Psoas muscle (tissue), 8 donors: ENCODE measurements around the gene C11orf21. TPM values are rescaled to one million over a fixed set of nuclear protein-coding genes. Genes with fewer than 3 reads are reported as not detected.
A peak's percentile ranks its signal among the peaks of the same experiment; 100 is the strongest.

Experiments used
- ATAC-seq, 4 donors: fragments of 200-7000 bp; cut with Tn5 transposase; one replicate each; pipeline ENCODE4 v1.9.1; 2020; ENCODE audit warnings: moderate library complexity in 3 of 4, mild to moderate bottlenecking in 2 of 4
- DNase-seq, 2 donors: peaks; one replicate each; pipeline ENCODE4 v3.0.0-alpha.2; 2020
- H3K27ac ChIP-seq: fragments of 200-600 bp; one replicate; pipeline ENCODE4 v1.8.0; 2022
- H3K27me3 ChIP-seq, 3 donors: fragments of 200-600 bp in 1 of 3; one replicate each; pipeline versions ENCODE4 v1.6.1 to v1.8.0; 2013 to 2022; ENCODE audit warnings: low read length in 2 of 3, mild to moderate bottlenecking in 2 of 3, moderate library complexity in 1 of 3; ENCODE audit not compliant: insufficient read depth in 3 of 3
- H3K36me3 ChIP-seq, 2 donors: fragments of 200-600 bp in 1 of 2; one replicate each; pipeline versions ENCODE4 v1.6.1 to v1.8.0; 2013 to 2022; ENCODE audit warnings: low read depth in 1 of 2, mild to moderate bottlenecking in 1 of 2, moderate library complexity in 1 of 2; ENCODE audit not compliant: insufficient read depth in 1 of 2
- H3K4me1 ChIP-seq: fragments of 200-600 bp; one replicate; pipeline ENCODE4 v1.8.0; 2022
- H3K4me3 ChIP-seq: fragments of 200-600 bp; one replicate; pipeline ENCODE4 v1.8.0; 2022; ENCODE audit warnings: mild to moderate bottlenecking
- H3K9me3 ChIP-seq: fragments of 200-600 bp; one replicate; pipeline ENCODE4 v1.8.0; 2022
- CTCF ChIP-seq: fragments of 200-600 bp; IDR thresholded peaks from one replicate; pipeline ENCODE4 v1.8.0; 2022; ENCODE audit warnings: antibody characterized with exemption
- WGBS, 3 donors: extraction: QIAGEN DNeasy Blood & Tissue Kit; methylation state at CpG; one replicate each; pipeline versions ENCODE4 v1.1.6 to v1.1.7; 2013; 5-methylcytosine and 5-hydroxymethylcytosine counted together
- intact Hi-C, 2 donors: fragments of 100-400 bp; cut with DNase I; formaldehyde crosslinking; loops; one replicate each; pipeline versions ENCODE4 v1.11.0 to v1.14.2; 2022
- polyA plus RNA-seq, 3 donors: library from polyadenylated mRNA; stranded (reverse); fragments of 200-250 nt; gene quantifications; one replicate each; pipeline ENCODE4 v1.2.3, GENCODE V29; 2013
- total RNA-seq, 4 donors: library from RNA; stranded (reverse); fragmentation: NEBNext Ultra II Directional in 2 of 4; extraction: Animal tissue kit (Norgen Biotek cat#: 25700) in 2 of 4; gene quantifications; one replicate each; pipeline versions ENCODE4 v1.2.1 to v1.2.4, GENCODE V29; 2021 to 2023
- donor health status: healthy with polysubstance abuse.
- donor health status: DM: no; HTN: no; CAD: no; lungs with moderate emphysema.
- donor health status: Bipolar disorder and iron deficiency.
- donor health status: healthy.
- donor health status: DM: yes; HTN: yes; CAD: no.
- donor health status: DM: no; HTN: no; CAD: no.
- donor health status: DM: no; HTN: no; CAD: no.
- donor health status: DM: yes; HTN: yes; CAD: no.

C11orf21 gene
- total and polyA plus RNA-seq, 7 donors, result 0.04 to 0.40 (median 0.20) TPM; not detected in 1

- no peak for TF ChIP-seq CTCF
- intact Hi-C loops, result no loop called here
- Histone ChIP-seq H3K4me1 (no peaks in the 10 kb centered on the region), H3K36me3 (no peaks in the 10 kb centered on the region), H3K27me3 (peaks cover 0 to 27% (median 1%) of the 10 kb centered on the region in 3 donors), H3K27ac (no peak overlapping the region), H3K9me3 (no peaks in the 10 kb centered on the region), H3K4me3 (no peak overlapping the region)
- DNase-seq, result no peak
- WGBS, 3 donors, result 76 to 80% (median 79%) methylated on average over 8 of the region's 8 CpGs
- no peak for ATAC-seq
Measured at GRCh38 chr11:2294926-2295290, 6.8 kb downstream of the C11orf21 start.

- intact Hi-C loops, result no loop called here
- Histone ChIP-seq H3K27ac (no peak overlapping the region), H3K4me3 (no peak overlapping the region), H3K27me3 (peaks cover 0 to 34% (median 6%) of the 10 kb centered on the region in 3 donors), H3K4me1 (no peaks in the 10 kb centered on the region), H3K9me3 (no peaks in the 10 kb centered on the region), H3K36me3 (no peaks in the 10 kb centered on the region)
- DNase-seq (peak in 1 of 2 donors; percentile 37), ATAC-seq (no peak)
- 76 to 77% (median 77%) methylated on average over 27 of the region's 27 CpGs for WGBS, 3 donors
- no peak for TF ChIP-seq CTCF
Measured at GRCh38 chr11:2293984-2294925, 7.5 kb downstream of the C11orf21 start.

- H3K4me1 ChIP-seq, result no peaks in the 10 kb centered on the region
- intact Hi-C loops, result no loop called here
- H3K9me3 ChIP-seq, result no peaks in the 10 kb centered on the region
- H3K36me3 ChIP-seq, result no peaks in the 10 kb centered on the region
- DNase-seq (peak in 1 of 2 donors; percentile 36), ATAC-seq (no peak)
- no peak for TF ChIP-seq CTCF
- H3K4me3 ChIP-seq, result no peak overlapping the region
- WGBS, 3 donors, result 79 to 82% (median 80%) methylated on average over 20 of the region's 20 CpGs
- no peak overlapping the region for H3K27ac ChIP-seq
- H3K27me3 ChIP-seq, result peaks cover 0 to 39% (median 7%) of the 10 kb centered on the region in 3 donors
Measured at GRCh38 chr11:2293531-2293971, 8.2 kb downstream of the C11orf21 start.

- Histone ChIP-seq H3K36me3 (no peaks in the 10 kb centered on the region), H3K27ac (no peak overlapping the region), H3K9me3 (no peaks in the 10 kb centered on the region), H3K4me1 (no peaks in the 10 kb centered on the region), H3K4me3 (no peak overlapping the region), H3K27me3 (peaks cover 0 to 42% (median 6%) of the 10 kb centered on the region in 3 donors)
- intact Hi-C loops, result no loop called here
- no peak for TF ChIP-seq CTCF
- 19 to 25% (median 22%) methylated on average over 10 of the region's 10 CpGs for WGBS, 3 donors
- peak in 1 of 2 donors; percentile 30 for DNase-seq
- no peak for ATAC-seq
Measured at GRCh38 chr11:2290351-2290841, 11.3 kb downstream of the C11orf21 start.
